RWPE2 (cell line): ENCODE results near the gene MYO10.

Experiments used
- ATAC-seq: fragments of 200-7000 bp; cut with Tn5 transposase; 3 replicates; pipeline ENCODE4 v1.9.1; 2021; ENCODE audit warnings: low read depth
- DNase-seq: peaks from one replicate; pipeline ENCODE4 v3.0.0-alpha.2; 2020; ENCODE audit warnings: low spot score
- H3K27ac ChIP-seq: fragments of 450-650 bp; 2 replicates; pipeline ENCODE4 v1.5.1; 2017; ENCODE audit warnings: mild to moderate bottlenecking; ENCODE audit not compliant: poor library complexity, severe bottlenecking
- H3K27me3 ChIP-seq: fragments of 250-450 bp; sonication (Bioruptor Pico); 2 replicates; pipeline ENCODE4 v1.5.1; 2021; ENCODE audit warnings: mild to moderate bottlenecking, moderate library complexity; ENCODE audit not compliant: insufficient read depth, poor library complexity, severe bottlenecking
- H3K36me3 ChIP-seq: fragments of 250-450 bp; sonication (Bioruptor Pico); 2 replicates; pipeline ENCODE4 v1.5.1; 2020; ENCODE audit warnings: low read depth, mild to moderate bottlenecking, moderate library complexity
- H3K4me1 ChIP-seq: fragments of 250-450 bp; sonication (Bioruptor Pico); 2 replicates; pipeline ENCODE4 v1.5.1; 2021; ENCODE audit warnings: mild to moderate bottlenecking, moderate library complexity; ENCODE audit not compliant: insufficient read depth, poor library complexity, severe bottlenecking
- H3K4me3 ChIP-seq: fragments of 250-450 bp; sonication (Bioruptor Pico); 2 replicates; pipeline ENCODE4 v1.5.1; 2021; ENCODE audit warnings: mild to moderate bottlenecking, moderate library complexity; ENCODE audit not compliant: severe bottlenecking
- H3K9me3 ChIP-seq: fragments of 250-450 bp; sonication (Bioruptor Pico); 2 replicates; pipeline ENCODE4 v1.5.1; 2021; ENCODE audit warnings: mild to moderate bottlenecking, moderate library complexity; ENCODE audit not compliant: severe bottlenecking
- TF ChIP-seq, protein P1 (sequence below): fragments of 450-650 bp; IDR thresholded peaks from one replicate; pipeline ENCODE4 v1.5.1; 2017; ENCODE audit warnings: mild to moderate bottlenecking, moderate library complexity; ENCODE audit not compliant: poor library complexity, severe bottlenecking

MYO10 gene

DNA sequence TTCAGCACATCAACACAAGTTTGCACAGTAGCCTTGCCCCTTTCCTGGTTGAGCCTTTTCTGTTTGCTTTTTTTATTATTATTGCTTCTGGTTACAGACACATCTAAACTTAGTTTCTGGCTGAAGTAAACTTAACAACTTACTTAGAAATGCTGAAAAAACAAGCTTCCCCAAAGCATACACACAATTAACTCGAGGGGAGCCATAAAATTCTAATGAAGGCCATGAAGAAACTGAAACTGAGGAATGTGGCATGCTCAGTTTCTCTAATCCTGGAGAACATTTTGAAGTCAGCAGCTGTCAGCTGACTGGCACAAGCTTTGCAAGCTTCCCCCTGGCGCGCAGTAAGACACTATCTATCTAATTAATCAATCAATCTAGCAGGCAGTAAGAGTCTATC lies 3.7 kb downstream of the MYO10 start:
- no peak overlapping the region for H3K4me3 ChIP-seq
- DNase-seq (no peak), ATAC-seq (no peak)
- H3K36me3 ChIP-seq: peaks cover 18% of the 10 kb centered on the region; the same call in 1 of the 2 replicates
- peaks cover 34% of the 10 kb centered on the region for H3K4me1 ChIP-seq
- H3K27ac ChIP-seq: no peak overlapping the region
- no peaks in the 10 kb centered on the region for H3K27me3 ChIP-seq
- TF ChIP-seq, protein P1, sequence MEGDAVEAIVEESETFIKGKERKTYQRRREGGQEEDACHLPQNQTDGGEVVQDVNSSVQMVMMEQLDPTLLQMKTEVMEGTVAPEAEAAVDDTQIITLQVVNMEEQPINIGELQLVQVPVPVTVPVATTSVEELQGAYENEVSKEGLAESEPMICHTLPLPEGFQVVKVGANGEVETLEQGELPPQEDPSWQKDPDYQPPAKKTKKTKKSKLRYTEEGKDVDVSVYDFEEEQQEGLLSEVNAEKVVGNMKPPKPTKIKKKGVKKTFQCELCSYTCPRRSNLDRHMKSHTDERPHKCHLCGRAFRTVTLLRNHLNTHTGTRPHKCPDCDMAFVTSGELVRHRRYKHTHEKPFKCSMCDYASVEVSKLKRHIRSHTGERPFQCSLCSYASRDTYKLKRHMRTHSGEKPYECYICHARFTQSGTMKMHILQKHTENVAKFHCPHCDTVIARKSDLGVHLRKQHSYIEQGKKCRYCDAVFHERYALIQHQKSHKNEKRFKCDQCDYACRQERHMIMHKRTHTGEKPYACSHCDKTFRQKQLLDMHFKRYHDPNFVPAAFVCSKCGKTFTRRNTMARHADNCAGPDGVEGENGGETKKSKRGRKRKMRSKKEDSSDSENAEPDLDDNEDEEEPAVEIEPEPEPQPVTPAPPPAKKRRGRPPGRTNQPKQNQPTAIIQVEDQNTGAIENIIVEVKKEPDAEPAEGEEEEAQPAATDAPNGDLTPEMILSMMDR: no peak
- H3K9me3 ChIP-seq: no peaks in the 10 kb centered on the region

DNA sequence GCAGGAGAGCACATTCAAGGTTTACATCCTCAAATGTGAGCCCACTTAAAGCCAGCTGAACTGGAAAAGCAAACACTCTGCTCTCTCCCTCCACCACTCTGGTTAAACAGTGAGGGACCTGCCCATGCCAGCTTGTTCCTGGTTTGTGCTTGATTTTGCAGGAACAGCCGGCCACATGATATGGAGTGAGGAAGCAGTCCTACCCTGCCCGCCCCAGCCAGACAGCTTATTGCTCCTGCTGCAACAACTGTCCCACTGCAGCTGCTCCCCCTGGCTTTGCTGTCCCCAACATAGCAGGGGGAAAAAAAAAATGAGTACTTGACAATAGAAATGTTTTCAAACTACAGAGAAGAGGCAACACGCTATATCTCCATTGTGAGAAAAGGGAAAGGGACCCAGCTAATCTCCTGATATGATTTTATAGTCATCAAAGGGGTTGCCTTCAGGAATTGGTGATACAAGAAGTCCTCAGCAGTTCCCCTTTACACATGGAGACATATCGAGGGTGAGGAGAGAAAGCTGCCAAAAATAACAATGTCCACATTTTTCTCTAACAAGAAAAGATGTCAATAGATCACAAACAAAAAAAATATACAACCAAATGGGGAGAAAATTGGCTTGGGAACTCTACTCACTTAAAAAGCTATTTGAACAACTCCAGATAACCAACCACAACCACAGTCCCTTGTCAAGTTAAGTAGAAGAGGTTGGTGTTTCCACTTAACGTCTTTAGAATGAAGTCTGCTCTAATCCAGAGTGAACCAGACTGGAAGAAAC lies 4.6 kb downstream of the MYO10 start:
- Histone ChIP-seq H3K27ac (no peak overlapping the region), H3K4me1 (peaks cover 29% of the 10 kb centered on the region), H3K36me3 (peaks cover 18% of the 10 kb centered on the region; the same call in 1 of the 2 replicates), H3K4me3 (no peak overlapping the region), H3K27me3 (no peaks in the 10 kb centered on the region), H3K9me3 (no peaks in the 10 kb centered on the region)
- ATAC-seq (no peak), DNase-seq (no peak)
- TF ChIP-seq, protein P1: no peak

DNA sequence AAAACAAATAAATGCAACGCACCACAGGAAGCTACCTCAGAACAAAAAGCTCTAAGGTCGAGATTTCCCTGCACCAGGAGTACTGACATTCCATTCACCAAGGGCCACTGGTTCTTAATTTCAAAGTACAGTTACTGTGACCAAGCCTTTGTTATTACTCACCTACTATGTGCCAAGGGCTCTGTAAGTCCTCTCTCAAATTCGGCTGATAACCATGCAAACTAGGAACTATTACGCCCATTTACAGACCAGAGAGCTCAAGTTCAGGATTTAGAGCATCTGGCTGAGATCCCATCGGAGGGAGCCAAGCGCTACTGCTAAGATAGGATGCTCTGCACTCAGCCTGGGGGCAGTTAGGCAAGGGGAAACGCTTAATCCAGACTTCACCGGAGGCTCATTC lies 5.6 kb downstream of the MYO10 start:
- H3K4me3 ChIP-seq: no peak overlapping the region
- peak overlapping the region; percentile 5 for H3K27ac ChIP-seq
- H3K9me3 ChIP-seq: no peaks in the 10 kb centered on the region
- H3K4me1 ChIP-seq: peaks cover 29% of the 10 kb centered on the region
- H3K27me3 ChIP-seq: no peaks in the 10 kb centered on the region
- DNase-seq (no peak), ATAC-seq (no peak)
- H3K36me3 ChIP-seq: peaks cover 24% of the 10 kb centered on the region; the same call in 1 of the 2 replicates
- TF ChIP-seq, protein P1: no peak

DNA sequence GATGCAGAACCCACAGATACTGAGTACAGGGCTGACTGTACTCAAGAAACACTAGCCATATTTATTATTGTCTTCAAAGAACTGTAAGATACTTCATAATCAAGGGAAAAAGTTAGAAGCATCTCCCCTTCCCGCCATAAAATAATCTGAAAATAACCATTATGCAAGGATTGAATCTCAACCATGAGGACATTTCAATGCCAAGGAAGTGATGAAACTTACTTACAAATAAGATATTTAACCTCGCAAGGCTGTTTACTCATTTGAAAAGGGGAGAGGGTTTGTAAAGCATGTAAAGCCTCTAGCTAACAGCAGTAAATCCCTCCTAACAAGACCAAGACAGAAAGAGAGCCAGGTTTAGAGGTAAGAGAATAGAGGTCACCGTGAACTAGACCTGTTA lies 6.3 kb downstream of the MYO10 start:
- peaks cover 26% of the 10 kb centered on the region; the same call in 1 of the 2 replicates for H3K36me3 ChIP-seq
- no peak overlapping the region for H3K4me3 ChIP-seq
- H3K27me3 ChIP-seq: no peaks in the 10 kb centered on the region
- peaks cover 29% of the 10 kb centered on the region for H3K4me1 ChIP-seq
- TF ChIP-seq, protein P1: no peak
- no peaks in the 10 kb centered on the region for H3K9me3 ChIP-seq
- DNase-seq: no peak
- ATAC-seq: no peak
- peak overlapping the region; percentile 5 for H3K27ac ChIP-seq

DNA sequence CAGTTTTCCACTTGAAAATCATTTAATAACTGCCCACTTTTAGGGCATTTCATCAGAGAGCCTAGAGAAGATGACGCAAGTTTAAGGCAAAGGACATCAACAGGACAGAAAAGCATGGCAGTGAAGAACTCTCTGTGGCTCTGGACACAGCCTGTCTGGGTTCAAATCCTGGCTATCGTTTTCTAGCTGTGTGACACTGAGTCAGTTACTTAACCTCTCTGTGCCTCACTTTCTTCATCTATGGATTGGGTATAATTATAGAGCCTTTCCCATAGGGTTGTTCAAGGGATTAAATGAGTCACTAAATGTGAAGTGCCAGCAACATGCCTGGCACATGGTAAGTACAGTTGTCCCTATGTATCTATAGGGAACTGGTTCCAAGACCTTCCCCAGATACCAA lies 6.7 kb downstream of the MYO10 start:
- TF ChIP-seq, protein P1: no peak
- Histone ChIP-seq H3K27ac (no peak overlapping the region), H3K36me3 (peaks cover 26% of the 10 kb centered on the region; the same call in 1 of the 2 replicates), H3K4me3 (no peak overlapping the region), H3K4me1 (peaks cover 29% of the 10 kb centered on the region), H3K9me3 (no peaks in the 10 kb centered on the region), H3K27me3 (no peaks in the 10 kb centered on the region)
- DNase-seq (no peak), ATAC-seq (no peak)
